H1 (cell line): ENCODE measurements around the gene NFAT5. TPM values are rescaled to one million over a fixed set of nuclear protein-coding genes. Genes with fewer than 3 reads are reported as not detected.

Experiments used
- CTCF ChIA-PET: fragments of 300-600 bp; sonication (Branson Sonifier 250); formaldehyde crosslinking; loops from one replicate; lab custom pipeline; 2021; ENCODE audit not compliant: partially characterized antibody; lab: Charles Lee
- POLR2A ChIA-PET: fragments of 300-600 bp; sonication (Branson Sonifier 250); formaldehyde crosslinking; loops from one replicate; lab custom pipeline; 2021; ENCODE audit warnings: inconsistent platforms; ENCODE audit not compliant: partially characterized antibody; lab: Charles Lee
- DNase-seq, 2 experiments: peaks; one replicate each; pipeline versions ENCODE4 v3.0.0 to v3.0.0-alpha.2; 2010 to 2022; ENCODE audit warnings: low spot score in 2 of 2, low read depth in 1 of 2, mixed read lengths in 1 of 2
- FAIRE-seq: peaks from 2 replicates; lab custom pipeline; 2011; peaks lifted over from hg19 to GRCh38; lab: Jason Lieb, UNC
- H2AFZ ChIP-seq: 2 replicates; pipeline ENCODE4 v1.8.1; 2012; ENCODE audit warnings: low read length, inconsistent platforms
- H2AK5ac ChIP-seq: 2 replicates; pipeline ENCODE4 v1.6.1; 2013; ENCODE audit warnings: low read depth, low read length
- H2BK120ac ChIP-seq: replicated peaks from 2 replicates; pipeline ENCODE3; 2013; ENCODE audit warnings: low read depth, low read length, inconsistent platforms
- H2BK12ac ChIP-seq: 2 replicates; pipeline ENCODE4 v1.6.1; 2013; ENCODE audit warnings: low read depth, low read length
- H2BK15ac ChIP-seq: 2 replicates; pipeline ENCODE4 v1.6.1; 2013; ENCODE audit warnings: low read length
- H2BK20ac ChIP-seq: 2 replicates; pipeline ENCODE4 v1.6.1; 2013; ENCODE audit warnings: low read length
- H2BK5ac ChIP-seq: 2 replicates; pipeline ENCODE4 v1.6.1; 2013; ENCODE audit warnings: low read depth, low read length
- H3K14ac ChIP-seq: 2 replicates; pipeline ENCODE4 v1.6.1; 2013; ENCODE audit warnings: inconsistent platforms; ENCODE audit not compliant: insufficient read length
- H3K18ac ChIP-seq: 2 replicates; pipeline ENCODE4 v1.6.1; 2013; ENCODE audit warnings: low read length; ENCODE audit errors: extremely low read depth
- H3K23ac ChIP-seq: 2 replicates; pipeline ENCODE4 v1.6.1; 2013; ENCODE audit warnings: inconsistent platforms; ENCODE audit not compliant: insufficient read length
- H3K23me2 ChIP-seq: 2 replicates; pipeline ENCODE4 v1.6.1; 2013; ENCODE audit warnings: low read depth, low read length
- H3K27ac ChIP-seq: 2 replicates; pipeline ENCODE4 v1.6.1; 2011; ENCODE audit warnings: low read depth, low read length, inconsistent platforms
- H3K27me3 ChIP-seq, 4 experiments: replicated peaks in 1 of 4; 1 replicate in 1 of 4; 2 replicates in 3 of 4; pipeline versions ENCODE4 v1.6.1 to v1.8.1; 2011 to 2013; ENCODE audit warnings: low read length in 3 of 4, mild to moderate bottlenecking in 3 of 4, inconsistent platforms in 2 of 4, mixed read lengths in 2 of 4, moderate library complexity in 1 of 4; ENCODE audit not compliant: control insufficient read depth in 3 of 4, insufficient read depth in 3 of 4; ENCODE audit errors: extremely low read depth in 1 of 4
- H3K36me3 ChIP-seq, 4 experiments: 2 replicates each; pipeline versions ENCODE4 v1.6.1 to v1.8.1; 2011 to 2013; ENCODE audit warnings: mild to moderate bottlenecking in 4 of 4, low read length in 3 of 4, moderate library complexity in 2 of 4, control low read depth in 1 of 4, inconsistent platforms in 1 of 4; ENCODE audit not compliant: insufficient read depth in 4 of 4, control insufficient read depth in 2 of 4
- H3K4ac ChIP-seq: replicated peaks from 2 replicates; pipeline ENCODE3; 2013; ENCODE audit warnings: low read length, low read depth, mixed read lengths, inconsistent platforms; ENCODE audit not compliant: insufficient read length
- H3K4me1 ChIP-seq, 4 experiments: replicated peaks in 1 of 4; 1 replicate in 1 of 4; 2 replicates in 3 of 4; pipeline versions ENCODE4 v1.6.1 to v1.8.1; 2011 to 2013; ENCODE audit warnings: low read length in 3 of 4, inconsistent platforms in 2 of 4, mixed read lengths in 1 of 4; ENCODE audit not compliant: insufficient read depth in 4 of 4, control insufficient read depth in 3 of 4
- H3K4me2 ChIP-seq, 2 experiments: 2 replicates each; pipeline versions ENCODE4 v1.6.1 to v1.8.1; 2011 to 2013; ENCODE audit warnings: low read depth in 2 of 2, low read length in 2 of 2, control low read depth in 1 of 2, inconsistent platforms in 1 of 2, mild to moderate bottlenecking in 1 of 2; ENCODE audit not compliant: insufficient read depth in 1 of 2
- H3K4me3 ChIP-seq, 4 experiments: fragments of 200-600, 300-600 bp in 1 of 4; sonication (generic), shearing (Covaris generic), sonication (Bioruptor Twin) in 1 of 4; 2 replicates each; pipeline versions ENCODE4 v1.5.1 to v1.8.1; 2011 to 2016; ENCODE audit warnings: low read length in 4 of 4, low read depth in 3 of 4, control low read depth in 2 of 4, inconsistent platforms in 2 of 4, mild to moderate bottlenecking in 2 of 4, mixed read lengths in 1 of 4, moderate library complexity in 1 of 4; ENCODE audit not compliant: insufficient read depth in 2 of 4; ENCODE audit errors: extremely low read depth in 1 of 4
- H3K56ac ChIP-seq: replicated peaks from 2 replicates; pipeline ENCODE3; 2013; ENCODE audit warnings: low read depth, mild to moderate bottlenecking, mixed read lengths, low read length, inconsistent platforms; ENCODE audit not compliant: insufficient read length
- H3K79me1 ChIP-seq: 2 replicates; pipeline ENCODE4 v1.6.1; 2013; ENCODE audit warnings: low read depth, low read length, control low read depth
- H3K79me2 ChIP-seq, 2 experiments: 2 replicates each; pipeline versions ENCODE4 v1.6.1 to v1.8.1; 2012 to 2013; ENCODE audit warnings: low read length in 2 of 2, mild to moderate bottlenecking in 2 of 2, inconsistent platforms in 1 of 2; ENCODE audit not compliant: insufficient read depth in 2 of 2, control insufficient read depth in 1 of 2
- H3K9ac ChIP-seq, 4 experiments: replicated peaks in 1 of 4; 1 replicate in 1 of 4; 2 replicates in 3 of 4; pipeline versions ENCODE4 v1.6.1 to v1.8.1; 2011 to 2013; ENCODE audit warnings: low read depth in 3 of 4, low read length in 3 of 4, control low read depth in 2 of 4, mild to moderate bottlenecking in 2 of 4, moderate library complexity in 2 of 4, inconsistent platforms in 1 of 4; ENCODE audit errors: extremely low read depth in 1 of 4
- H3K9me3 ChIP-seq, 2 experiments: 2 replicates each; pipeline versions ENCODE4 v1.6.1 to v1.8.1; 2012 to 2013; ENCODE audit warnings: mild to moderate bottlenecking in 2 of 2, moderate library complexity in 2 of 2, control low read depth in 1 of 2, inconsistent platforms in 1 of 2, low read depth in 1 of 2, low read length in 1 of 2, mixed read lengths in 1 of 2; ENCODE audit not compliant: insufficient read depth in 2 of 2
- H4K20me1 ChIP-seq, 2 experiments: replicated peaks in 1 of 2; 2 replicates each; pipeline versions ENCODE3 to v1.8.1; 2011 to 2013; ENCODE audit warnings: inconsistent platforms in 2 of 2, low read length in 2 of 2, mild to moderate bottlenecking in 1 of 2; ENCODE audit not compliant: insufficient read depth in 2 of 2, control insufficient read depth in 1 of 2
- H4K5ac ChIP-seq: 2 replicates; pipeline ENCODE4 v1.6.1; 2013; ENCODE audit warnings: low read length, low read depth, mixed read lengths, inconsistent platforms; ENCODE audit not compliant: insufficient read length
- H4K8ac ChIP-seq: 2 replicates; pipeline ENCODE4 v1.8.0; 2013; ENCODE audit warnings: mild to moderate bottlenecking, moderate library complexity, low read length, inconsistent platforms; ENCODE audit not compliant: insufficient read depth; ENCODE audit errors: extremely low read depth
- H4K91ac ChIP-seq: replicated peaks from 2 replicates; pipeline ENCODE3; 2013; ENCODE audit warnings: low read length, mixed read lengths, inconsistent platforms; ENCODE audit not compliant: insufficient read length
- EP300 ChIP-seq, 2 experiments: IDR thresholded peaks; 1 replicate in 1 of 2; 2 replicates in 1 of 2; pipeline ENCODE4 v1.6.1; 2011 to 2012; ENCODE audit warnings: low read depth in 2 of 2, low read length in 2 of 2, mild to moderate bottlenecking in 2 of 2, borderline replicate concordance in 1 of 2, inconsistent platforms in 1 of 2, moderate library complexity in 1 of 2
- FOSL1 ChIP-seq: IDR thresholded peaks from 2 replicates; pipeline ENCODE4 v1.6.1; 2011; ENCODE audit warnings: mild to moderate bottlenecking, low read depth, low read length, moderate library complexity; ENCODE audit not compliant: insufficient read depth
- GABPA ChIP-seq: IDR thresholded peaks from 2 replicates; pipeline ENCODE4 v1.6.1; 2011; ENCODE audit warnings: mild to moderate bottlenecking, low read length, moderate library complexity, borderline replicate concordance; ENCODE audit not compliant: insufficient read depth
- HDAC6 ChIP-seq: IDR thresholded peaks from one replicate; pipeline ENCODE4 v1.7.1; 2012; ENCODE audit warnings: low read depth, mild to moderate bottlenecking, inconsistent platforms, low read length, moderate library complexity
- JUN ChIP-seq: IDR thresholded peaks from 2 replicates; pipeline ENCODE4 v1.6.1; 2011; ENCODE audit warnings: low read depth, mild to moderate bottlenecking, improper control_type of control experiment, low read length
- KDM1A ChIP-seq: fragments of 200-600, 300-600 bp; sonication (generic); IDR thresholded peaks from 2 replicates; pipeline ENCODE4 v1.7.1; 2016; ENCODE audit warnings: mild to moderate bottlenecking, low read length, borderline replicate concordance
- MAX ChIP-seq: IDR thresholded peaks from 2 replicates; pipeline ENCODE4 v1.6.1; 2012; ENCODE audit warnings: inconsistent platforms
- NRF1 ChIP-seq: IDR thresholded peaks from 2 replicates; pipeline ENCODE4 v1.6.1; 2011; ENCODE audit warnings: mild to moderate bottlenecking, low read depth, low read length, improper control_type of control experiment
- RAD21 ChIP-seq, 2 experiments: IDR thresholded peaks in 1 of 2; conservative IDR thresholded peaks in 1 of 2; 2 replicates each; pipeline ENCODE4 v1.6.1; 2011; ENCODE audit warnings: low read depth in 2 of 2, low read length in 2 of 2, improper control_type of control experiment in 1 of 2, inconsistent platforms in 1 of 2, mild to moderate bottlenecking in 1 of 2, moderate library complexity in 1 of 2
- SIN3A ChIP-seq, 2 experiments: IDR thresholded peaks in 1 of 2; conservative IDR thresholded peaks in 1 of 2; 2 replicates each; pipeline ENCODE4 v1.6.1; 2011 to 2012; ENCODE audit warnings: low read length in 2 of 2, improper control_type of control experiment in 1 of 2, low read depth in 1 of 2, mild to moderate bottlenecking in 1 of 2
- SIX5 ChIP-seq: IDR thresholded peaks from 2 replicates; pipeline ENCODE4 v1.6.1; 2011; ENCODE audit warnings: mild to moderate bottlenecking, low read depth, low read length
- WGBS, 2 experiments: shearing (Covaris generic) in 1 of 2; methylation state at CpG; one replicate each; pipeline versions ENCODE4 v1.1.6 to v1.1.7; 2013 to 2015; ENCODE audit warnings: low lambda C conversion rate in 2 of 2, mixed read lengths in 2 of 2, inconsistent platforms in 1 of 2, low coverage in 1 of 2, missing lambda C conversion rate in 1 of 2; ENCODE audit not compliant: insufficient replicate concordance in 2 of 2, insufficient coverage in 1 of 2, insufficient read length in 1 of 2; ENCODE audit errors: extremely low coverage in 1 of 2, missing lambda C conversion rate in 1 of 2; 5-methylcytosine and 5-hydroxymethylcytosine counted together
- polyA plus RNA-seq, 7 experiments: library from polyadenylated mRNA; depleted of rRNA in 3 of 7; stranded (reverse) in 5 of 7; unstranded in 2 of 7; fragments of >200 nt in 5 of 7; fragments of 200-250 nt in 2 of 7; gene quantifications; 1 replicate in 5 of 7; 2 replicates in 1 of 7; 4 replicates in 1 of 7; pipeline versions ENCODE4 v1.2.1 to v1.2.3, GENCODE V29; 2011 to 2013; ENCODE audit warnings: missing spikeins in 2 of 7, mixed read lengths in 2 of 7
- total RNA-seq: library from RNA; stranded (reverse); fragmentation: NEBNext Ultra II Directional; extraction: Animal tissue kit (Norgen Biotek cat#: 25700); gene quantifications from 2 replicates; pipeline ENCODE4 v1.2.1, GENCODE V29; 2021

Gene NFAT5
- total and polyA plus RNA-seq, 2 of the 8 experiments (the other 6 are each of a cell fraction or from before 2014, with no cell fraction given) = 8.9 to 29.0 TPM

- Histone ChIP-seq H4K5ac (no peak overlapping the region), H3K23ac (no peak overlapping the region), H3K79me2 (no peaks in the 10 kb centered on the region), H2AK5ac (no peak overlapping the region), H2BK15ac (no peak overlapping the region), H2BK20ac (no peak overlapping the region), H3K4me2 (no peak overlapping the region), H2BK5ac (no peak overlapping the region), H3K4ac (no peak overlapping the region), H3K14ac (no peak overlapping the region), H3K9ac (no peak overlapping the region), H2BK120ac (no peak overlapping the region), H3K4me1 (0 out of 7 replicates have a peak, but pooled peaks cover 0 to 2% (median 0%) of the 10 kb centered on the region in 4 experiments), H3K4me3 (no peak overlapping the region), H4K91ac (no peak overlapping the region), H3K36me3 (peaks cover 0 to 9% (median 3%) of the 10 kb centered on the region in 4 experiments; a peak in 2 of 8 replicates), H3K9me3 (no peaks in the 10 kb centered on the region), H4K20me1 (no peaks in the 10 kb centered on the region), H2BK12ac (no peak overlapping the region), H3K18ac (no peak overlapping the region), H3K79me1 (no peaks in the 10 kb centered on the region), H3K27me3 (no peaks in the 10 kb centered on the region), H3K56ac (no peak overlapping the region), H3K23me2 (no peaks in the 10 kb centered on the region), H4K8ac (no peak overlapping the region), H3K27ac (no peak overlapping the region), H2AFZ (no peak overlapping the region)
- DNase-seq (peak in 1 of 2 experiments; percentile 8), FAIRE-seq (no peak)
- 94% methylated on average over 4 of the region's 4 CpGs; no CpG with 5 or more reads in 1 of the 2 experiments for WGBS, 2 experiments
- ChIA-PET CTCF (interaction anchor here (0.9 to 7.5 kb wide), 3 partner anchors 11 to 148 kb away, joined by 3 to 88 read pairs (median 4); partner anchors contain the start of gene NQO1), POLR2A (interaction anchor here (1.3 to 3.4 kb wide), 2 partner anchors 13 to 42 kb away, joined by 3 to 18 read pairs; partner anchors contain the start of gene NQO1)
- TF ChIP-seq GABPA (no peak), EP300 (IDR thresholded peaks at IDR 0.05; ENCODE audit: borderline replicate concordance in 1 of 2, low read depth in 2 of 2, low read length in 2 of 2) (no peak), FOSL1 (no peak), SIN3A (conservative IDR thresholded peaks at IDR 0.05 in 1 of 2, IDR thresholded peaks at IDR 0.05 in 1 of 2; ENCODE audit: low read depth in 1 of 2, low read length in 2 of 2) (no peak), MAX (no peak), NRF1 (no peak), KDM1A (no peak), SIX5 (no peak), JUN (no peak), RAD21 (IDR thresholded peaks at IDR 0.05 in 1 of 2, conservative IDR thresholded peaks at IDR 0.05 in 1 of 2; ENCODE audit: low read depth in 2 of 2, low read length in 2 of 2) (no peak), HDAC6 (no peak)
Measured at GRCh38 chr16:69712277-69712676, 146.5 kb downstream of the NFAT5 start.
